ENCODE data around the gene SERPINB2. TPM values are rescaled to one million over a fixed set of nuclear protein-coding genes. Genes with fewer than 3 reads are reported as not detected.

The SERPINB2 gene
- total and polyA plus RNA-seq, 2 of the 13 experiments (the other 11 are each of a cell fraction or from before 2014, with no cell fraction given) = 0.07 to 0.11 TPM

DNA sequence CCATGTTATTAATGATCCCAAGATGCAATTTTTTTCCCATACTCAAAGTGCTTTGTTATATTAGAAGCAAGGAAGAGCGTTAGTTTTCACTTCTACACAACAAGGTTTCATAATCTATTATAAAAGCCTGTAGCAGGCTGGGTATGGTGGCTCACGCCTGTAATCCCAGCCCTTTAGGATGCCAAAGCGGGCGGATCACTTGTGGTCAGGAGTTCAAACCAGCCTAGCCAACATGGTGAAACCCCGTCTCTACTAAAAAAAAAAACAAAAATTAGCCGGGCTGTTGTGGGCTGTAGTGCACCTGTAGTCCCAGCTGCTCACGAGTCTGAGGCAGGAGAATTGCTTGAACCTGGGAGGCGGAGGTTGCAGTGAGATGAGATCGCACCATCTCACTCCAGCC is 19.0 kb upstream of the SERPINB2 start:
- no peak overlapping the region for H3K27ac ChIP-seq (ENCODE audit: extremely low read length, insufficient read depth, low read length)
- no peaks in the 10 kb centered on the region for H3K4me1 ChIP-seq (ENCODE audit: insufficient read depth, low read length)
- no peaks in the 10 kb centered on the region for H3K36me3 ChIP-seq (replicated peaks in 1 of 2; ENCODE audit: control insufficient read depth in 1 of 2, insufficient read depth in 2 of 2, low read length in 2 of 2)
- DNase-seq (ENCODE audit: low spot score) = no peak
- no peak for ATAC-seq
- no peaks in the 10 kb centered on the region for H3K27me3 ChIP-seq (ENCODE audit: control insufficient read depth in 1 of 2, insufficient read depth in 2 of 2, low read length in 2 of 2)
- H2AFZ ChIP-seq (ENCODE audit: low read length) = no peak overlapping the region
- WGBS (ENCODE audit: low lambda C conversion rate) = 14% methylated on average over 9 of the region's 9 CpGs
- no peaks in the 10 kb centered on the region for H3K9me3 ChIP-seq (ENCODE audit: low read length)
- FAIRE-seq = no peak
- no TSS peak for BruUV-seq (replicated peaks)
- no peak overlapping the region for H3K4me2 ChIP-seq (ENCODE audit: low read depth, low read length)
- intact Hi-C loops (cut with micrococcal nuclease; ENCODE audit: unreplicated experiment) = no loop called here
- ChIA-PET CTCF (ENCODE audit: low intra/inter-chr PET ratio, low total read pairs) (no interaction called here), POLR2A (no interaction called here)
- no peaks in the 10 kb centered on the region for H3K79me2 ChIP-seq (ENCODE audit: insufficient read depth, low read length)
- H3K4me3 ChIP-seq (replicated peaks in 1 of 3; ENCODE audit: insufficient read depth in 1 of 3, low read depth in 2 of 3, low read length in 3 of 3) = no peak overlapping the region
- in situ Hi-C loops (cut with HindIII; ENCODE audit: extremely low pct_ligation_motif_present, low pct_unique_long_range_greater_than_20kb) = no loop called here
- H4K20me1 ChIP-seq (ENCODE audit: insufficient read depth, low read length) = no peaks in the 10 kb centered on the region
- no peak overlapping the region for H3K9ac ChIP-seq (ENCODE audit: insufficient read depth, low read depth, low read length)
- TF ChIP-seq, protein P1, sequence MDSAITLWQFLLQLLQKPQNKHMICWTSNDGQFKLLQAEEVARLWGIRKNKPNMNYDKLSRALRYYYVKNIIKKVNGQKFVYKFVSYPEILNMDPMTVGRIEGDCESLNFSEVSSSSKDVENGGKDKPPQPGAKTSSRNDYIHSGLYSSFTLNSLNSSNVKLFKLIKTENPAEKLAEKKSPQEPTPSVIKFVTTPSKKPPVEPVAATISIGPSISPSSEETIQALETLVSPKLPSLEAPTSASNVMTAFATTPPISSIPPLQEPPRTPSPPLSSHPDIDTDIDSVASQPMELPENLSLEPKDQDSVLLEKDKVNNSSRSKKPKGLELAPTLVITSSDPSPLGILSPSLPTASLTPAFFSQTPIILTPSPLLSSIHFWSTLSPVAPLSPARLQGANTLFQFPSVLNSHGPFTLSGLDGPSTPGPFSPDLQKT (CRISPR knock-in tag; IDR thresholded peaks at IDR 0.05; ENCODE audit: borderline replicate concordance) = no peak
- TF ChIP-seq, protein P2, sequence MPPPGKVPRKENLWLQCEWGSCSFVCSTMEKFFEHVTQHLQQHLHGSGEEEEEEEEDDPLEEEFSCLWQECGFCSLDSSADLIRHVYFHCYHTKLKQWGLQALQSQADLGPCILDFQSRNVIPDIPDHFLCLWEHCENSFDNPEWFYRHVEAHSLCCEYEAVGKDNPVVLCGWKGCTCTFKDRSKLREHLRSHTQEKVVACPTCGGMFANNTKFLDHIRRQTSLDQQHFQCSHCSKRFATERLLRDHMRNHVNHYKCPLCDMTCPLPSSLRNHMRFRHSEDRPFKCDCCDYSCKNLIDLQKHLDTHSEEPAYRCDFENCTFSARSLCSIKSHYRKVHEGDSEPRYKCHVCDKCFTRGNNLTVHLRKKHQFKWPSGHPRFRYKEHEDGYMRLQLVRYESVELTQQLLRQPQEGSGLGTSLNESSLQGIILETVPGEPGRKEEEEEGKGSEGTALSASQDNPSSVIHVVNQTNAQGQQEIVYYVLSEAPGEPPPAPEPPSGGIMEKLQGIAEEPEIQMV (CRISPR knock-in tag; IDR thresholded peaks at IDR 0.05; ENCODE audit: low read depth) = no peak

DNA sequence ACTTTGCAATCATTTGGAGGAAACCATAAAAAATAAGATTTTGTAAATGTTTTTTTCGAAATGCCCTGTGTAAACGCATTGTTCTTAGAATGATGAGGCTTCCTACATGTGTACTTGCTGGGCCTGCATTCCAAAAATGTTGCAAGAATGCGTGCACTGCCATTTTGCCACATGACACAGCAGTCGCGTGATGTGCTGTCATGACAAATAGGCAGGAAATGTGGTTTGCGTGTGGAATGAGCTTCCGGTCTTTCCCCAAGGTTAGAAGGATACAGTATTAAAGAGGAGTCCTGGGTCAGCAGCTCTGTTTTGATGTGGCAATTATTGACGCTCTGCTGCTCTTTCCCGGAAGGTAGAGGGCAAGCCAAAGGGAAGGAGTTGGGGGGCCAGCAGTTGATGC is 18.1 kb upstream of the SERPINB2 start:
- no peaks in the 10 kb centered on the region for H3K9me3 ChIP-seq (ENCODE audit: low read length)
- H3K27me3 ChIP-seq (ENCODE audit: control insufficient read depth in 1 of 2, insufficient read depth in 2 of 2, low read length in 2 of 2) = no peaks in the 10 kb centered on the region
- TF ChIP-seq GABPA (IDR thresholded peaks at IDR 0.05; ENCODE audit: low read depth, low read length) (no peak), GABPA (CRISPR knock-in tag; IDR thresholded peaks at IDR 0.05; ENCODE audit: low read depth) (0 out of 2 replicates have a peak, but pooled peaks have one; percentile 15), DPF2 (CRISPR knock-in tag; IDR thresholded peaks at IDR 0.05; ENCODE audit: borderline replicate concordance, low read depth) (no peak)
- TF ChIP-seq, protein P3, sequence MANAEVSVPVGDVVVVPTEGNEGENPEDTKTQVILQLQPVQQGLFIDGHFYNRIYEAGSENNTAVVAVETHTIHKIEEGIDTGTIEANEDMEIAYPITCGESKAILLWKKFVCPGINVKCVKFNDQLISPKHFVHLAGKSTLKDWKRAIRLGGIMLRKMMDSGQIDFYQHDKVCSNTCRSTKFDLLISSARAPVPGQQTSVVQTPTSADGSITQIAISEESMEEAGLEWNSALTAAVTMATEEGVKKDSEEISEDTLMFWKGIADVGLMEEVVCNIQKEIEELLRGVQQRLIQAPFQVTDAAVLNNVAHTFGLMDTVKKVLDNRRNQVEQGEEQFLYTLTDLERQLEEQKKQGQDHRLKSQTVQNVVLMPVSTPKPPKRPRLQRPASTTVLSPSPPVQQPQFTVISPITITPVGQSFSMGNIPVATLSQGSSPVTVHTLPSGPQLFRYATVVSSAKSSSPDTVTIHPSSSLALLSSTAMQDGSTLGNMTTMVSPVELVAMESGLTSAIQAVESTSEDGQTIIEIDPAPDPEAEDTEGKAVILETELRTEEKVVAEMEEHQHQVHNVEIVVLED (CRISPR knock-in tag; IDR thresholded peaks at IDR 0.05; ENCODE audit: borderline replicate concordance) = no peak
- intact Hi-C loops (cut with micrococcal nuclease; ENCODE audit: unreplicated experiment) (no loop called here), in situ Hi-C loops (cut with HindIII; ENCODE audit: extremely low pct_ligation_motif_present, low pct_unique_long_range_greater_than_20kb) (no loop called here)
- 29% methylated on average over 9 of the region's 9 CpGs for WGBS (ENCODE audit: low lambda C conversion rate)
- FAIRE-seq = no peak
- ATAC-seq = no peak
- H3K36me3 ChIP-seq (replicated peaks in 1 of 2; ENCODE audit: control insufficient read depth in 1 of 2, insufficient read depth in 2 of 2, low read length in 2 of 2) = no peaks in the 10 kb centered on the region
- no TSS peak for BruUV-seq (replicated peaks)
- H3K4me2 ChIP-seq (ENCODE audit: low read depth, low read length) = no peak overlapping the region
- H3K9ac ChIP-seq (ENCODE audit: insufficient read depth, low read depth, low read length) = no peak overlapping the region
- H3K79me2 ChIP-seq (ENCODE audit: insufficient read depth, low read length) = no peaks in the 10 kb centered on the region
- H4K20me1 ChIP-seq (ENCODE audit: insufficient read depth, low read length) = no peaks in the 10 kb centered on the region
- no peak overlapping the region for H3K27ac ChIP-seq (ENCODE audit: extremely low read length, insufficient read depth, low read length)
- H2AFZ ChIP-seq (ENCODE audit: low read length) = no peak overlapping the region
- no peaks in the 10 kb centered on the region for H3K4me1 ChIP-seq (ENCODE audit: insufficient read depth, low read length)
- H3K4me3 ChIP-seq (replicated peaks in 1 of 3; ENCODE audit: insufficient read depth in 1 of 3, low read depth in 2 of 3, low read length in 3 of 3) = no peak overlapping the region
- ChIA-PET CTCF (ENCODE audit: low intra/inter-chr PET ratio, low total read pairs) (no interaction called here), POLR2A (no interaction called here)
- DNase-seq (ENCODE audit: low spot score) = no peak
